ENCODE measurements around the gene LAMA1.

LAMA1 gene

GRCh38 chr18:6983366-6983765 is 134.2 kb downstream of the LAMA1 start:
- FAIRE-seq = no peak

- FAIRE-seq = no peak
These were observed 135.2 kb downstream of the LAMA1 start for GRCh38 chr18:6982398-6982797.

- no peak for FAIRE-seq
These were observed 137.2 kb downstream of the LAMA1 start for GRCh38 chr18:6980363-6980762.

- no peak for FAIRE-seq
These were observed 137.6 kb downstream of the LAMA1 start for GRCh38 chr18:6979954-6980353.

- no peak for FAIRE-seq
These were observed 140.7 kb downstream of the LAMA1 start for GRCh38 chr18:6976935-6977334.

- FAIRE-seq = no peak
These were observed 142.5 kb downstream of the LAMA1 start for GRCh38 chr18:6975084-6975483.

- no peak for FAIRE-seq
These were observed 145.6 kb downstream of the LAMA1 start for GRCh38 chr18:6971823-6972478.

- FAIRE-seq = no peak
These were observed 154.0 kb downstream of the LAMA1 start for GRCh38 chr18:6963452-6964097.

- no peak for FAIRE-seq
These were observed 154.8 kb downstream of the LAMA1 start for GRCh38 chr18:6962571-6963451.

- no peak for FAIRE-seq
These were observed 156.3 kb downstream of the LAMA1 start for GRCh38 chr18:6961331-6961730.

GRCh38 chr18:6960656-6961055 is 156.9 kb downstream of the LAMA1 start:
- FAIRE-seq = no peak

- FAIRE-seq = no peak
These were observed 157.5 kb downstream of the LAMA1 start for GRCh38 chr18:6960124-6960523.

GRCh38 chr18:6959110-6959509 is 158.5 kb downstream of the LAMA1 start:
- FAIRE-seq = no peak

- FAIRE-seq = no peak
These were observed 160.6 kb downstream of the LAMA1 start for GRCh38 chr18:6956999-6957398.

- no peak for FAIRE-seq
These were observed 161.1 kb downstream of the LAMA1 start for GRCh38 chr18:6956495-6956894.

- FAIRE-seq = no peak
These were observed 162.3 kb downstream of the LAMA1 start for GRCh38 chr18:6955304-6955703.

- no peak for FAIRE-seq
These were observed 163.1 kb downstream of the LAMA1 start for GRCh38 chr18:6954501-6954900.

- no peak for FAIRE-seq
These were observed 166.1 kb downstream of the LAMA1 start for GRCh38 chr18:6951336-6952090.

- FAIRE-seq = no peak
These were observed 167.0 kb downstream of the LAMA1 start for GRCh38 chr18:6950641-6951040.

- no peak for FAIRE-seq
These were observed 167.6 kb downstream of the LAMA1 start for GRCh38 chr18:6949800-6950586.

GRCh38 chr18:6948281-6949055 is 169.1 kb downstream of the LAMA1 start:
- FAIRE-seq = no peak
